Ascending aorta (tissue), 2 donors: ENCODE measurements around the gene HAUS7. TPM values are rescaled to one million over a fixed set of nuclear protein-coding genes. Genes with fewer than 3 reads are reported as not detected.

Source experiments
- DNase-seq, 2 donors: peaks; one replicate each; pipeline ENCODE4 v3.0.0-alpha.2; 2019; ENCODE audit warnings: low spot score in 2 of 2
- H3K27ac ChIP-seq, 2 donors: fragments of 200-600 bp; sonication (generic); one replicate each; pipeline ENCODE4 v1.5.1; 2016 to 2017; ENCODE audit warnings: mild to moderate bottlenecking in 1 of 2
- H3K27me3 ChIP-seq: fragments of 200-600 bp; sonication (generic); one replicate; pipeline ENCODE4 v1.5.1; 2017
- H3K36me3 ChIP-seq, 2 donors: fragments of 200-600 bp; sonication (generic); one replicate each; pipeline ENCODE4 v1.5.1; 2016
- H3K4me1 ChIP-seq, 2 donors: fragments of 200-600 bp; sonication (generic); one replicate each; pipeline ENCODE4 v1.5.1; 2016 to 2017; ENCODE audit warnings: mild to moderate bottlenecking in 1 of 2
- H3K4me3 ChIP-seq, 2 donors: fragments of 200-600 bp; sonication (generic); one replicate each; pipeline ENCODE4 v1.5.1; 2016 to 2017; ENCODE audit warnings: mild to moderate bottlenecking in 1 of 2
- H3K9me3 ChIP-seq, 2 donors: fragments of 200-600 bp; sonication (generic); one replicate each; pipeline ENCODE4 v1.5.1; 2016
- CTCF ChIP-seq, 3 experiments: fragments of 200-600 bp in 2 of 3; fragments of 450-650 bp in 1 of 3; sonication (generic) in 2 of 3; IDR thresholded peaks; one replicate each; pipeline ENCODE4 v1.5.1; 2016 to 2019; ENCODE audit warnings: antibody characterized with exemption in 3 of 3, mild to moderate bottlenecking in 1 of 3, moderate library complexity in 1 of 3
- intact Hi-C: fragments of 100-400 bp; cut with DNase I; formaldehyde crosslinking; loops from one replicate; pipeline ENCODE4 v1.15.1; 2023
- total RNA-seq: library from RNA; depleted of rRNA; stranded (reverse); fragments of >200 nt; gene quantifications from one replicate; pipeline ENCODE4 v1.1.0, GENCODE V29; 2016

The HAUS7 gene
- total RNA-seq, 1 donor from 2014 or later, result 22.5 TPM

- DNase-seq, result no peak
- no peak for TF ChIP-seq CTCF (IDR thresholded peaks at IDR 0.05)
- H3K27me3 ChIP-seq, result no peaks in the 10 kb centered on the region
These were observed 52.7 kb downstream of the HAUS7 start for GRCh38 chrX:153417637-153418036.

GRCh38 chrX:153416781-153417450, 53.5 kb downstream of the HAUS7 start:
- DNase-seq, result no peak
- H3K4me1 ChIP-seq, result no peaks in the 10 kb centered on the region
- H3K27ac ChIP-seq, result no peak overlapping the region
- H3K4me3 ChIP-seq, result no peak overlapping the region
- no peaks in the 10 kb centered on the region for H3K9me3 ChIP-seq
- intact Hi-C loops, result no loop called here
- H3K27me3 ChIP-seq, result no peaks in the 10 kb centered on the region
- no peaks in the 10 kb centered on the region for H3K36me3 ChIP-seq
- TF ChIP-seq CTCF (IDR thresholded peaks at IDR 0.05), result no peak

More at GRCh38 chrX:153417637-153418036, 52.7 kb downstream of the HAUS7 start:
- Histone ChIP-seq H3K36me3 (no peaks in the 10 kb centered on the region), H3K4me1 (no peaks in the 10 kb centered on the region), H3K27ac (no peak overlapping the region), H3K4me3 (no peak overlapping the region), H3K9me3 (no peaks in the 10 kb centered on the region)
- intact Hi-C loops, result no loop called here

GRCh38 chrX:153414856-153415510, 55.4 kb downstream of the HAUS7 start:
- no peak overlapping the region for H3K27ac ChIP-seq
- H3K4me3 ChIP-seq, result no peak overlapping the region
- H3K27me3 ChIP-seq, result peaks cover 5% of the 10 kb centered on the region
- no peaks in the 10 kb centered on the region for H3K36me3 ChIP-seq
- no peak for TF ChIP-seq CTCF (IDR thresholded peaks at IDR 0.05)
- no peak for DNase-seq
- intact Hi-C loops, result no loop called here
- no peaks in the 10 kb centered on the region for H3K4me1 ChIP-seq
- H3K9me3 ChIP-seq, result no peaks in the 10 kb centered on the region

GRCh38 chrX:153413731-153414130, 56.6 kb downstream of the HAUS7 start:
- intact Hi-C loops, result no loop called here
- peaks cover 5% of the 10 kb centered on the region for H3K27me3 ChIP-seq
- H3K4me3 ChIP-seq, result no peak overlapping the region
- H3K4me1 ChIP-seq, result no peaks in the 10 kb centered on the region
- H3K27ac ChIP-seq, result no peak overlapping the region
- H3K36me3 ChIP-seq, result no peaks in the 10 kb centered on the region
- no peak for TF ChIP-seq CTCF (IDR thresholded peaks at IDR 0.05)
- no peak for DNase-seq
- no peaks in the 10 kb centered on the region for H3K9me3 ChIP-seq

GRCh38 chrX:153412746-153413720, 57.3 kb downstream of the HAUS7 start:
- no peak overlapping the region for H3K27ac ChIP-seq
- H3K36me3 ChIP-seq, result no peaks in the 10 kb centered on the region
- intact Hi-C loops, result no loop called here
- no peak overlapping the region for H3K4me3 ChIP-seq
- no peaks in the 10 kb centered on the region for H3K9me3 ChIP-seq
- no peak for TF ChIP-seq CTCF (IDR thresholded peaks at IDR 0.05)
- H3K27me3 ChIP-seq, result peaks cover 5% of the 10 kb centered on the region
- no peak for DNase-seq
- H3K4me1 ChIP-seq, result no peaks in the 10 kb centered on the region
